GM23338 (cell line): ENCODE measurements around the gene SMAD3.

Source experiments
- CREB1 ChIP-seq: fragments of 250-450 bp; sonication (Bioruptor Pico); IDR thresholded peaks from 2 replicates; pipeline ENCODE4 v1.5.0; 2020; ENCODE audit warnings: low read depth, mild to moderate bottlenecking, moderate library complexity
- ETS1 ChIP-seq: IDR thresholded peaks from 2 replicates; pipeline ENCODE4 v1.6.1; 2016; ENCODE audit warnings: antibody characterized with exemption
- EZH2 ChIP-seq: fragments of 200-600 bp; sonication (generic); IDR thresholded peaks from one replicate; pipeline ENCODE4 v1.8.0; 2017; ENCODE audit warnings: antibody characterized with exemption, mild to moderate bottlenecking, low read depth; ENCODE audit not compliant: unreplicated experiment
- EZH2phosphoT487 ChIP-seq: fragments of 200-600 bp; sonication (generic); IDR thresholded peaks from one replicate; pipeline ENCODE4 v1.8.1; 2018; ENCODE audit warnings: antibody characterized with exemption; ENCODE audit not compliant: unreplicated experiment
- JUNB ChIP-seq: IDR thresholded peaks from one replicate; pipeline ENCODE4 v1.6.1; 2016; ENCODE audit warnings: antibody characterized with exemption; ENCODE audit not compliant: unreplicated experiment
- NANOG ChIP-seq: IDR thresholded peaks from 2 replicates; pipeline ENCODE4 v1.6.1; 2016; ENCODE audit warnings: antibody characterized with exemption, borderline replicate concordance
- POLR2AphosphoS5 ChIP-seq: IDR thresholded peaks from 2 replicates; pipeline ENCODE4 v1.6.1; 2016; ENCODE audit warnings: antibody characterized with exemption, low read depth
- REST ChIP-seq: IDR thresholded peaks from one replicate; pipeline ENCODE4 v1.6.1; 2018; ENCODE audit warnings: antibody characterized with exemption; ENCODE audit not compliant: unreplicated experiment
- TF ChIP-seq, protein P1 (sequence below), 2 experiments: fragments of 200-600 bp in 1 of 2; sonication (generic) in 1 of 2; conservative IDR thresholded peaks; 2 replicates each; pipeline versions ENCODE4 v1.5.1 to v1.6.1; 2016 to 2017; ENCODE audit warnings: antibody characterized with exemption in 2 of 2, low read depth in 2 of 2, mild to moderate bottlenecking in 2 of 2, moderate library complexity in 1 of 2

GRCh38 chr15:67199881-67200763, 134.7 kb downstream of the SMAD3 start:
- TF ChIP-seq, protein P1, sequence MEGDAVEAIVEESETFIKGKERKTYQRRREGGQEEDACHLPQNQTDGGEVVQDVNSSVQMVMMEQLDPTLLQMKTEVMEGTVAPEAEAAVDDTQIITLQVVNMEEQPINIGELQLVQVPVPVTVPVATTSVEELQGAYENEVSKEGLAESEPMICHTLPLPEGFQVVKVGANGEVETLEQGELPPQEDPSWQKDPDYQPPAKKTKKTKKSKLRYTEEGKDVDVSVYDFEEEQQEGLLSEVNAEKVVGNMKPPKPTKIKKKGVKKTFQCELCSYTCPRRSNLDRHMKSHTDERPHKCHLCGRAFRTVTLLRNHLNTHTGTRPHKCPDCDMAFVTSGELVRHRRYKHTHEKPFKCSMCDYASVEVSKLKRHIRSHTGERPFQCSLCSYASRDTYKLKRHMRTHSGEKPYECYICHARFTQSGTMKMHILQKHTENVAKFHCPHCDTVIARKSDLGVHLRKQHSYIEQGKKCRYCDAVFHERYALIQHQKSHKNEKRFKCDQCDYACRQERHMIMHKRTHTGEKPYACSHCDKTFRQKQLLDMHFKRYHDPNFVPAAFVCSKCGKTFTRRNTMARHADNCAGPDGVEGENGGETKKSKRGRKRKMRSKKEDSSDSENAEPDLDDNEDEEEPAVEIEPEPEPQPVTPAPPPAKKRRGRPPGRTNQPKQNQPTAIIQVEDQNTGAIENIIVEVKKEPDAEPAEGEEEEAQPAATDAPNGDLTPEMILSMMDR (conservative IDR thresholded peaks at IDR 0.05; ENCODE audit: low read depth in 2 of 2), result no peak
- no peak for TF ChIP-seq POLR2AphosphoS5
- no peak for TF ChIP-seq JUNB
- no peak for TF ChIP-seq EZH2
- TF ChIP-seq REST, result no peak
- no peak for TF ChIP-seq EZH2phosphoT487
- TF ChIP-seq NANOG, result no peak
- no peak for TF ChIP-seq CREB1 (CRISPR knock-in tag)
- TF ChIP-seq ETS1, result no peak
